ENCODE measurements around the gene SRSF4.

DNA sequence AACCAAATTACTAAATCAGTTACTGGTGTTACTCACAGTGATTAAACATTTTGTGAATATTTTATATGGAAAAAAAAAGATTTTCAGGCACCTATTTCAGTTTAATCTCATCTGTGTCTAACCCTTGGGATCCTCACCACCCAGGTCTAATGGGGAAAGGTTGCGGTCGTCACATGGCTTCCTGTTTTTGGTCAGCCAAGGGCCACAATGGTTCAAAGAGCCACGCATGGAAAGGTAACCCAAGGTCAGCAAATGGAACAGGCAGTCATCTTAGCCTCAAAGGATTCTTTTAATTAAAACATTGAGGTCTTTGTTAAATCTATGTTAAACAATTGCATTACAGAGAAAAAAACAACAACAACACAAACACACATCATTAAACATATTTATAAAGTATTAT is 21.9 kb downstream of the SRSF4 start:
- no peak for TF ChIP-seq POLR2A (IDR thresholded peaks at IDR 0.05)
- TF ChIP-seq, protein P1, sequence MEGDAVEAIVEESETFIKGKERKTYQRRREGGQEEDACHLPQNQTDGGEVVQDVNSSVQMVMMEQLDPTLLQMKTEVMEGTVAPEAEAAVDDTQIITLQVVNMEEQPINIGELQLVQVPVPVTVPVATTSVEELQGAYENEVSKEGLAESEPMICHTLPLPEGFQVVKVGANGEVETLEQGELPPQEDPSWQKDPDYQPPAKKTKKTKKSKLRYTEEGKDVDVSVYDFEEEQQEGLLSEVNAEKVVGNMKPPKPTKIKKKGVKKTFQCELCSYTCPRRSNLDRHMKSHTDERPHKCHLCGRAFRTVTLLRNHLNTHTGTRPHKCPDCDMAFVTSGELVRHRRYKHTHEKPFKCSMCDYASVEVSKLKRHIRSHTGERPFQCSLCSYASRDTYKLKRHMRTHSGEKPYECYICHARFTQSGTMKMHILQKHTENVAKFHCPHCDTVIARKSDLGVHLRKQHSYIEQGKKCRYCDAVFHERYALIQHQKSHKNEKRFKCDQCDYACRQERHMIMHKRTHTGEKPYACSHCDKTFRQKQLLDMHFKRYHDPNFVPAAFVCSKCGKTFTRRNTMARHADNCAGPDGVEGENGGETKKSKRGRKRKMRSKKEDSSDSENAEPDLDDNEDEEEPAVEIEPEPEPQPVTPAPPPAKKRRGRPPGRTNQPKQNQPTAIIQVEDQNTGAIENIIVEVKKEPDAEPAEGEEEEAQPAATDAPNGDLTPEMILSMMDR (IDR thresholded peaks at IDR 0.05) = no peak

All from testis (tissue), 2 donors.